IMR-90 (cell line): Measurements from ENCODE around the gene TBCD. TPM values are rescaled to one million over a fixed set of nuclear protein-coding genes. Genes with fewer than 3 reads are reported as not detected.

ENCODE experiments used
- ATAC-seq: fragments of 200-7000 bp; cut with Tn5 transposase; 2 replicates; pipeline ENCODE4 v1.9.1; 2020; ENCODE audit warnings: low read depth, mild to moderate bottlenecking, moderate library complexity
- BruUV-seq: library from RNA; stranded (reverse); fragments of 400-500 nt; replicated peaks from 2 replicates; lab custom pipeline; 2021; lab: Mats Ljungman, UMichigan
- CTCF ChIA-PET: fragments of 300-600 bp; formaldehyde crosslinking; extraction: SDS; loops from one replicate; lab custom pipeline; 2021; ENCODE audit warnings: antibody characterized with exemption; lab: Yijun Ruan, JAX
- POLR2A ChIA-PET: fragments of 300-600 bp; sonication (Branson Sonifier 250); formaldehyde crosslinking; loops from one replicate; lab custom pipeline; 2022; ENCODE audit warnings: antibody characterized with exemption; ENCODE audit not compliant: unreplicated experiment; lab: Charles Lee
- DNase-seq: peaks from one replicate; pipeline ENCODE4 v3.0.0; 2013
- H2AFZ ChIP-seq: replicated peaks from 2 replicates; pipeline ENCODE3; 2013; ENCODE audit warnings: low read length, mild to moderate bottlenecking; ENCODE audit not compliant: poor library complexity
- H2AK5ac ChIP-seq: 2 replicates; pipeline ENCODE4 v1.6.1; 2013; ENCODE audit warnings: low read depth, low read length, inconsistent platforms
- H2AK9ac ChIP-seq: replicated peaks from 2 replicates; pipeline ENCODE3; 2013; ENCODE audit warnings: mild to moderate bottlenecking, low read depth, low read length, moderate library complexity; ENCODE audit not compliant: poor library complexity
- H2BK120ac ChIP-seq: 2 replicates; pipeline ENCODE4 v1.6.1; 2013; ENCODE audit warnings: low read depth, low read length, inconsistent platforms
- H2BK15ac ChIP-seq: 3 replicates; pipeline ENCODE4 v1.6.1; 2013; ENCODE audit warnings: low read depth, low read length, inconsistent platforms
- H2BK20ac ChIP-seq: 2 replicates; pipeline ENCODE4 v1.6.1; 2013; ENCODE audit warnings: low read depth, mild to moderate bottlenecking, inconsistent platforms, low read length, moderate library complexity
- H2BK5ac ChIP-seq: 2 replicates; pipeline ENCODE4 v1.6.1; 2013; ENCODE audit warnings: mild to moderate bottlenecking, low read depth, low read length, inconsistent platforms; ENCODE audit not compliant: poor library complexity, severe bottlenecking
- H3K14ac ChIP-seq: replicated peaks from 2 replicates; pipeline ENCODE4 v1.6.1; 2013; ENCODE audit warnings: low read depth, low read length, inconsistent platforms
- H3K18ac ChIP-seq: 2 replicates; pipeline ENCODE4 v1.6.1; 2013; ENCODE audit warnings: low read depth, low read length, control low read depth
- H3K23ac ChIP-seq: 2 replicates; pipeline ENCODE4 v1.6.1; 2013; ENCODE audit warnings: low read depth, low read length, inconsistent platforms
- H3K27ac ChIP-seq: 2 replicates; pipeline ENCODE4 v1.5.1; 2013; ENCODE audit warnings: mild to moderate bottlenecking, control low read depth, low read length; ENCODE audit not compliant: insufficient read depth
- H3K27me3 ChIP-seq: 2 replicates; pipeline ENCODE4 v1.6.1; 2013; ENCODE audit warnings: low read length; ENCODE audit not compliant: control insufficient read depth, insufficient read depth
- H3K36me3 ChIP-seq: 2 replicates; pipeline ENCODE4 v1.6.1; 2013; ENCODE audit warnings: low read length, mixed read lengths; ENCODE audit not compliant: control insufficient read depth, insufficient read depth
- H3K4ac ChIP-seq: 2 replicates; pipeline ENCODE4 v1.6.1; 2013; ENCODE audit warnings: low read depth, low read length, inconsistent platforms
- H3K4me1 ChIP-seq: 2 replicates; pipeline ENCODE4 v1.6.1; 2013; ENCODE audit warnings: low read length, mixed read lengths; ENCODE audit not compliant: control insufficient read depth, insufficient read depth
- H3K4me2 ChIP-seq: 2 replicates; pipeline ENCODE4 v1.6.1; 2013; ENCODE audit warnings: low read depth, mild to moderate bottlenecking, control low read depth, low read length, moderate library complexity
- H3K4me3 ChIP-seq: 2 replicates; pipeline ENCODE4 v1.5.1; 2013; ENCODE audit warnings: low read depth, mild to moderate bottlenecking, control low read depth, low read length, moderate library complexity; ENCODE audit not compliant: insufficient read depth
- H3K56ac ChIP-seq: 2 replicates; pipeline ENCODE4 v1.6.1; 2013; ENCODE audit warnings: low read length, inconsistent platforms; ENCODE audit not compliant: insufficient read depth; ENCODE audit errors: extremely low read depth
- H3K79me1 ChIP-seq, 2 experiments: 2 replicates each; pipeline ENCODE4 v1.6.1; 2013; ENCODE audit warnings: low read length in 2 of 2, inconsistent platforms in 1 of 2, low read depth in 1 of 2
- H3K9ac ChIP-seq: 2 replicates; pipeline ENCODE4 v1.6.1; 2013; ENCODE audit warnings: low read depth, low read length, control low read depth
- H3K9me1 ChIP-seq: 2 replicates; pipeline ENCODE4 v1.6.1; 2013; ENCODE audit warnings: low read length, inconsistent platforms; ENCODE audit not compliant: insufficient read depth
- H3K9me3 ChIP-seq: 2 replicates; pipeline ENCODE4 v1.6.1; 2013; ENCODE audit warnings: low read length; ENCODE audit not compliant: control insufficient read depth, insufficient read depth
- H4K20me1 ChIP-seq: 2 replicates; pipeline ENCODE4 v1.6.1; 2013; ENCODE audit warnings: low read length, inconsistent platforms; ENCODE audit not compliant: insufficient read depth
- H4K5ac ChIP-seq: 2 replicates; pipeline ENCODE4 v1.6.1; 2013; ENCODE audit warnings: mild to moderate bottlenecking, low read depth, low read length, control low read depth
- H4K8ac ChIP-seq, 2 experiments: 2 replicates each; pipeline ENCODE4 v1.6.1; 2013; ENCODE audit warnings: low read depth in 2 of 2, low read length in 2 of 2, control low read depth in 1 of 2, inconsistent platforms in 1 of 2
- H4K91ac ChIP-seq: 2 replicates; pipeline ENCODE4 v1.6.1; 2013; ENCODE audit warnings: low read depth, low read length, inconsistent platforms; ENCODE audit not compliant: insufficient read depth
- BHLHE40 ChIP-seq: fragments of 150-350 bp; IDR thresholded peaks from 2 replicates; pipeline ENCODE4 v1.6.1; 2016; ENCODE audit warnings: mild to moderate bottlenecking, low read depth, low read length
- CEBPB ChIP-seq: IDR thresholded peaks from 2 replicates; pipeline ENCODE4 v1.6.1; 2012; ENCODE audit warnings: low read depth, low read length, improper control_type of control experiment
- CHD1 ChIP-seq: IDR thresholded peaks from 2 replicates; pipeline ENCODE4 v1.6.1; 2012; ENCODE audit warnings: low read depth, low read length, improper control_type of control experiment
- FOS ChIP-seq: fragments of 150-350 bp; IDR thresholded peaks from 2 replicates; pipeline ENCODE4 v1.6.1; 2016; ENCODE audit warnings: low read depth, low read length
- MAFK ChIP-seq: IDR thresholded peaks from 2 replicates; pipeline ENCODE4 v1.6.1; 2012; ENCODE audit warnings: low read depth, low read length, improper control_type of control experiment
- MXI1 ChIP-seq: IDR thresholded peaks from 2 replicates; pipeline ENCODE4 v1.6.1; 2012; ENCODE audit warnings: low read depth, mild to moderate bottlenecking, low read length, moderate library complexity, borderline replicate concordance
- NFE2L2 ChIP-seq: fragments of 150-350 bp; IDR thresholded peaks from 2 replicates; pipeline ENCODE4 v1.6.1; 2016; ENCODE audit warnings: low read depth, mild to moderate bottlenecking, low read length
- RAD21 ChIP-seq: IDR thresholded peaks from 2 replicates; pipeline ENCODE4 v1.6.1; 2012; ENCODE audit warnings: low read length, improper control_type of control experiment
- RFX5 ChIP-seq: IDR thresholded peaks from 2 replicates; pipeline ENCODE4 v1.8.0; 2012; ENCODE audit warnings: low read depth, mild to moderate bottlenecking, low read length, moderate library complexity
- WGBS, 2 experiments: methylation state at CpG; one replicate each; pipeline versions ENCODE4 v1.1.5 to v1.1.7; 2013; ENCODE audit warnings: missing lambda C conversion rate in 2 of 2; ENCODE audit not compliant: insufficient read length in 1 of 2; ENCODE audit errors: extremely low coverage in 2 of 2; 5-methylcytosine and 5-hydroxymethylcytosine counted together
- dilution Hi-C: fragments of 300-500 bp; cut with HindIII; formaldehyde crosslinking; loops from one replicate; pipeline ENCODE4 v1.14.3; 2018; ENCODE audit warnings: low sequenced_read_pairs; ENCODE audit not compliant: unreplicated experiment
- in situ Hi-C: fragments of 300-500 bp; cut with MboI; formaldehyde crosslinking; loops from 3 replicates; pipeline ENCODE4 v1.14.3; 2019; ENCODE audit warnings: low sequenced_read_pairs, inconsistent platforms, mixed read lengths
- intact Hi-C: fragments of 100-400 bp; cut with micrococcal nuclease; formaldehyde crosslinking; loops from 2 replicates; pipeline ENCODE4 v1.10.0; 2022
- polyA plus RNA-seq, 3 experiments: library from polyadenylated mRNA; depleted of rRNA; stranded (reverse); fragments of >200 nt; gene quantifications; 2 replicates each; pipeline ENCODE4 v1.2.3, GENCODE V29; 2012; ENCODE audit warnings: low replicate concordance in 1 of 3
- total RNA-seq: library from RNA; depleted of rRNA; stranded (reverse); fragments of >200 nt; gene quantifications from 2 replicates; pipeline ENCODE4 v1.2.3, GENCODE V29; 2012
- TF ChIP-seq, protein P1 (sequence below): fragments of 150-350 bp; IDR thresholded peaks from 2 replicates; pipeline ENCODE4 v1.6.1; 2016; ENCODE audit warnings: low read depth, mild to moderate bottlenecking, low read length, moderate library complexity, borderline replicate concordance

TBCD gene
- total and polyA plus RNA-seq, 2 of the 4 experiments (the other 2 are of a cell fraction) = 21.9 to 54.5 TPM

DNA sequence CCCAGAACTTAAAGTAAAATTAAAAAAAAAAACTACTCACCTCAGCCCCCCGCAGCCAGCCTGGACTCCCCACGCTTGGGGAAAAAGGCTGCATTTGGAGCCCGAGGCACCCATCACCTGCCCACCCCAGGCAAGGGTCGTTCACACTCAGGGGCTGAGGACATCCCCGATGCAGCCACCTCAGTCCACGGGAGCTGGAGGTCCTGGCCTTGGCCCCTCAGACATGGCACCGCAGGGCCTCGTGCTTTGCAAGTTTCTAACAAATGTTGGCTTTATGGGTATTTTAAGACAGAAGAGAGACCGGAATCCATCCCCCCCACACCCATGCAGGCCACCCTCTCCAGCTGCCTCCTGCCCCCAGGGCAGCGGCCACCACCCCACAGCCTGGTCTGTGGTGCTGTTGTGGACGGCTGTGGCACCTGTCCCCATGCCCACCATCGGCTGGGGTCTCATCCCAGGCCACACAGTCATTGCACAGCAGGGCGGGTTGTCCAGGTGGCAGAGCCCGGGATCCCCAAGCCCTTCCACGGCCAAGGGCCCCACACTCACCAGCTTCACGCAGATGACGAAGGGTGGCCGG, 204.4 kb downstream of the TBCD start:
- DNase-seq = no peak
- intact Hi-C loops = no loop called here
- 99% methylated on average over 11 of the region's 18 CpGs; no CpG with 5 or more reads in 1 of the 2 experiments for WGBS, 2 experiments

More for the DNA sequence above, 204.4 kb downstream of the TBCD start:
- H4K8ac ChIP-seq = no peak overlapping the region
- ChIA-PET CTCF (no interaction called here), POLR2A (no interaction called here)
- no peak overlapping the region for H4K5ac ChIP-seq
- dilution Hi-C loops (no loop called here), in situ Hi-C loops (no loop called here)
- no peak overlapping the region for H3K23ac ChIP-seq
- BruUV-seq = no TSS peak
- 0 out of 4 replicates have a peak, but pooled peaks cover 0 to 1% of the 10 kb centered on the region in 2 experiments for H3K79me1 ChIP-seq
- H3K9me3 ChIP-seq = peaks cover 9% of the 10 kb centered on the region
- no peak overlapping the region for H3K4me2 ChIP-seq
- H2BK20ac ChIP-seq = no peak overlapping the region
- H2AK5ac ChIP-seq = no peak overlapping the region
- no peaks in the 10 kb centered on the region for H3K27me3 ChIP-seq
- H2BK5ac ChIP-seq = no peak overlapping the region
- H3K27ac ChIP-seq = no peak overlapping the region
- H3K9ac ChIP-seq = no peak overlapping the region
- no peaks in the 10 kb centered on the region for H3K4me1 ChIP-seq
- H3K4ac ChIP-seq = no peak overlapping the region
- H3K4me3 ChIP-seq = no peak overlapping the region
- H2AFZ ChIP-seq = no peak overlapping the region
- H2BK15ac ChIP-seq = no peak overlapping the region
- no peak overlapping the region for H3K56ac ChIP-seq
- H2BK120ac ChIP-seq = no peak overlapping the region
- no peak overlapping the region for H4K91ac ChIP-seq
- no peak overlapping the region for H3K14ac ChIP-seq
- H3K9me1 ChIP-seq = peaks cover 4% of the 10 kb centered on the region
- H3K36me3 ChIP-seq = peaks cover 7% of the 10 kb centered on the region
- H2AK9ac ChIP-seq = no peak overlapping the region
- no peak for ATAC-seq
- H3K18ac ChIP-seq = no peak overlapping the region
- TF ChIP-seq MXI1 (no peak), RAD21 (no peak), CHD1 (no peak), BHLHE40 (no peak), MAFK (no peak), CEBPB (no peak), NFE2L2 (no peak), RFX5 (no peak), FOS (no peak)
- TF ChIP-seq, protein P1, sequence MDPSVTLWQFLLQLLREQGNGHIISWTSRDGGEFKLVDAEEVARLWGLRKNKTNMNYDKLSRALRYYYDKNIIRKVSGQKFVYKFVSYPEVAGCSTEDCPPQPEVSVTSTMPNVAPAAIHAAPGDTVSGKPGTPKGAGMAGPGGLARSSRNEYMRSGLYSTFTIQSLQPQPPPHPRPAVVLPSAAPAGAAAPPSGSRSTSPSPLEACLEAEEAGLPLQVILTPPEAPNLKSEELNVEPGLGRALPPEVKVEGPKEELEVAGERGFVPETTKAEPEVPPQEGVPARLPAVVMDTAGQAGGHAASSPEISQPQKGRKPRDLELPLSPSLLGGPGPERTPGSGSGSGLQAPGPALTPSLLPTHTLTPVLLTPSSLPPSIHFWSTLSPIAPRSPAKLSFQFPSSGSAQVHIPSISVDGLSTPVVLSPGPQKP = no peak
- H4K20me1 ChIP-seq = no peaks in the 10 kb centered on the region
